B cell (primary cell): ENCODE data around the gene FIBCD1. TPM values are rescaled to one million over a fixed set of nuclear protein-coding genes. Genes with fewer than 3 reads are reported as not detected.
"Not testable (repeated sequence)": the region's sequence is repeated elsewhere in the genome, so short reads cannot be mapped to it uniquely, and the experiment has no call there.

Experiments used
- ATAC-seq: fragments of 200-7000 bp; cut with Tn5 transposase; one replicate; pipeline ENCODE4 v1.10.0; 2021; ENCODE audit warnings: low read depth, mild to moderate bottlenecking, moderate number of reproducible peaks, moderate library complexity
- CTCF ChIA-PET: fragments of 350-600 bp; sonication (Branson Sonifier 250); formaldehyde crosslinking; loops from one replicate; lab custom pipeline; 2021; ENCODE audit warnings: antibody characterized with exemption, inconsistent platforms; lab: Charles Lee
- POLR2A ChIA-PET: fragments of 350-600 bp; sonication (Branson Sonifier 250); formaldehyde crosslinking; loops from one replicate; lab custom pipeline; 2021; ENCODE audit warnings: antibody characterized with exemption; lab: Charles Lee
- DNase-seq: peaks from one replicate; pipeline ENCODE4 v3.0.0; 2013
- H2AFZ ChIP-seq: 2 replicates; pipeline ENCODE4 v1.6.1; 2012; ENCODE audit warnings: mild to moderate bottlenecking, low read depth, low read length; ENCODE audit not compliant: insufficient read depth, poor library complexity, severe bottlenecking
- H3K27ac ChIP-seq, 2 donors: 1 replicate in 1 of 2; 2 replicates in 1 of 2; pipeline ENCODE4 v1.5.1; 2012 to 2013; ENCODE audit warnings: low read length in 2 of 2, mild to moderate bottlenecking in 2 of 2, moderate library complexity in 1 of 2
- H3K27me3 ChIP-seq, 4 experiments: fragments of 200-600 bp in 1 of 4; sonication (generic) in 1 of 4; replicated peaks in 1 of 4; 1 replicate in 2 of 4; 2 replicates in 2 of 4; pipeline versions ENCODE4 v1.6.1 to v1.7.0; 2013 to 2016; ENCODE audit warnings: low read length in 3 of 4, mild to moderate bottlenecking in 2 of 4, mixed read lengths in 1 of 4, moderate library complexity in 1 of 4; ENCODE audit not compliant: insufficient read depth in 4 of 4, control insufficient read depth in 3 of 4; ENCODE audit errors: control extremely low read depth in 1 of 4
- H3K36me3 ChIP-seq, 2 experiments: replicated peaks in 1 of 2; 1 replicate in 1 of 2; 2 replicates in 1 of 2; pipeline versions ENCODE4 v1.6.1 to v1.7.1; 2013; ENCODE audit warnings: low read length in 1 of 2; ENCODE audit not compliant: insufficient read depth in 2 of 2, control insufficient read depth in 1 of 2; ENCODE audit errors: control extremely low read depth in 1 of 2, extremely low read depth in 1 of 2
- H3K4me1 ChIP-seq, 2 donors: fragments of 200-600 bp in 1 of 2; sonication (generic) in 1 of 2; 1 replicate in 1 of 2; 2 replicates in 1 of 2; pipeline versions ENCODE4 v1.5.1 to v1.6.1; 2013 to 2017; ENCODE audit warnings: low read length in 2 of 2; ENCODE audit not compliant: control insufficient read depth in 2 of 2, insufficient read depth in 2 of 2
- H3K4me2 ChIP-seq: replicated peaks from 2 replicates; pipeline ENCODE3; 2012; ENCODE audit warnings: mild to moderate bottlenecking, low read depth, low read length; ENCODE audit not compliant: poor library complexity, severe bottlenecking
- H3K4me3 ChIP-seq, 5 experiments: fragments of 200-600 bp in 1 of 5; sonication (generic) in 1 of 5; 1 replicate in 3 of 5; 2 replicates in 2 of 5; pipeline versions ENCODE4 v1.5.1 to v1.7.0; 2011 to 2016; ENCODE audit warnings: low read length in 4 of 5, mild to moderate bottlenecking in 4 of 5, low read depth in 2 of 5, control low read depth in 1 of 5, moderate library complexity in 1 of 5; ENCODE audit not compliant: insufficient read depth in 1 of 5; ENCODE audit errors: control extremely low read depth in 1 of 5, extremely low read depth in 1 of 5
- H3K79me2 ChIP-seq: fragments of 200-600 bp; sonication (generic); one replicate; pipeline ENCODE4 v1.6.0; 2016; ENCODE audit warnings: low read length; ENCODE audit not compliant: control insufficient read depth, insufficient read depth
- H3K9ac ChIP-seq: fragments of 200-600 bp; sonication (generic); 2 replicates; pipeline ENCODE4 v1.6.1; 2017; ENCODE audit warnings: mild to moderate bottlenecking, low read length, moderate library complexity
- H3K9me3 ChIP-seq, 3 donors: one replicate each; pipeline versions ENCODE4 v1.6.1 to v1.7.1; 2013; ENCODE audit warnings: low read length in 2 of 3; ENCODE audit not compliant: control insufficient read depth in 2 of 3, insufficient read depth in 1 of 3; ENCODE audit errors: control extremely low read depth in 1 of 3
- H4K20me1 ChIP-seq: 2 replicates; pipeline ENCODE4 v1.6.0; 2012; ENCODE audit warnings: mild to moderate bottlenecking, low read length; ENCODE audit not compliant: insufficient read depth, control insufficient read depth, poor library complexity, severe bottlenecking
- H3K27ac Mint-ChIP-seq: one replicate; pipeline ENCODE4 v1.8.0; 2021; ENCODE audit warnings: mixed read lengths
- H3K27me3 Mint-ChIP-seq: one replicate; pipeline ENCODE4 v1.8.0; 2021; ENCODE audit warnings: mixed read lengths
- H3K4me1 Mint-ChIP-seq: one replicate; pipeline ENCODE4 v1.8.0; 2021; ENCODE audit warnings: mixed read lengths
- H3K4me3 Mint-ChIP-seq: one replicate; pipeline ENCODE4 v1.8.0; 2021; ENCODE audit warnings: mixed read lengths
- H3K9me3 Mint-ChIP-seq: one replicate; pipeline ENCODE4 v1.8.0; 2022; ENCODE audit warnings: mixed read lengths; ENCODE audit not compliant: insufficient read depth
- EZH2 ChIP-seq: IDR thresholded peaks from 2 replicates; pipeline ENCODE4 v1.6.1; 2012; ENCODE audit warnings: borderline replicate concordance, low read depth, mild to moderate bottlenecking, moderate library complexity, low read length; ENCODE audit not compliant: insufficient read depth, poor library complexity, severe bottlenecking
- WGBS: methylation state at CpG from one replicate; pipeline ENCODE4 v1.1.5; 2013; ENCODE audit warnings: missing lambda C conversion rate; ENCODE audit not compliant: insufficient coverage; 5-methylcytosine and 5-hydroxymethylcytosine counted together
- intact Hi-C: fragments of 100-400 bp; cut with micrococcal nuclease; formaldehyde crosslinking; loops from one replicate; pipeline ENCODE4 v1.10.0; 2022
- polyA plus RNA-seq: library from polyadenylated mRNA; depleted of rRNA; stranded (reverse); fragments of >200 nt; gene quantifications from 2 replicates; pipeline ENCODE4 v1.2.3, GENCODE V29; 2012
- total RNA-seq, 2 donors: library from RNA; stranded (reverse); fragments of 120-200 nt in 1 of 2; gene quantifications; 1 replicate in 1 of 2; 2 replicates in 1 of 2; pipeline versions ENCODE4 v1.2.3 to v1.2.4, GENCODE V29; 2013 to 2022
- TF ChIP-seq, protein P1 (sequence below): fragments of 200-600 bp; IDR thresholded peaks from one replicate; pipeline ENCODE4 v1.8.0; 2022; ENCODE audit warnings: antibody characterized with exemption, mild to moderate bottlenecking

Gene FIBCD1
- total and polyA plus RNA-seq, 2 donors (not counting 1 experiment from before 2014, with no cell fraction given), result not detected

DNA sequence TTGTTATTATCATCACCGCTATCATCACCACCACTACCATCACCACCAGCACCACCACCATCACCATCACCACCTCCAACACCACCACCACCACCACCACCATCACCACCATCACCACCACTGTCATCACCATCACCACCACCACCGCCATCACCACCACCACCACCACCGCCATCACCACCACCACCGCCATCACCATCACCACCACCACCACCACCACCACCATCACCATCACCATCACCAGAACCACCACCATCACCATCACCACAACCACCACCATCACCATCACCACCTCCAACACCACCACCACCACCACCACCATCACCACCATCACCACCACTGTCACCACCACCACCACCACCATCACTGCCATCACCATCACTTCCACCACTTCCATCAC lies 19.5 kb upstream of the FIBCD1 start:
- WGBS, result 51% methylated on average over 3 of the region's 4 CpGs
- H3K4me3 Mint-ChIP-seq, H3K4me3 ChIP-seq, H3K9me3 Mint-ChIP-seq, H3K27ac Mint-ChIP-seq, H3K27me3 ChIP-seq, H3K27ac ChIP-seq, POLR2A ChIA-PET, H3K36me3 ChIP-seq, H3K4me1 ChIP-seq, CTCF ChIA-PET, ATAC-seq, H3K9ac ChIP-seq, H3K4me2 ChIP-seq, H4K20me1 ChIP-seq, H3K79me2 ChIP-seq, H3K4me1 Mint-ChIP-seq, H2AFZ ChIP-seq, H3K27me3 Mint-ChIP-seq, intact Hi-C loops, DNase-seq: not testable (repeated sequence)
- H3K9me3 ChIP-seq, result peaks cover 0 to 30% (median 0%) of the 10 kb centered on the region in 3 donors

DNA sequence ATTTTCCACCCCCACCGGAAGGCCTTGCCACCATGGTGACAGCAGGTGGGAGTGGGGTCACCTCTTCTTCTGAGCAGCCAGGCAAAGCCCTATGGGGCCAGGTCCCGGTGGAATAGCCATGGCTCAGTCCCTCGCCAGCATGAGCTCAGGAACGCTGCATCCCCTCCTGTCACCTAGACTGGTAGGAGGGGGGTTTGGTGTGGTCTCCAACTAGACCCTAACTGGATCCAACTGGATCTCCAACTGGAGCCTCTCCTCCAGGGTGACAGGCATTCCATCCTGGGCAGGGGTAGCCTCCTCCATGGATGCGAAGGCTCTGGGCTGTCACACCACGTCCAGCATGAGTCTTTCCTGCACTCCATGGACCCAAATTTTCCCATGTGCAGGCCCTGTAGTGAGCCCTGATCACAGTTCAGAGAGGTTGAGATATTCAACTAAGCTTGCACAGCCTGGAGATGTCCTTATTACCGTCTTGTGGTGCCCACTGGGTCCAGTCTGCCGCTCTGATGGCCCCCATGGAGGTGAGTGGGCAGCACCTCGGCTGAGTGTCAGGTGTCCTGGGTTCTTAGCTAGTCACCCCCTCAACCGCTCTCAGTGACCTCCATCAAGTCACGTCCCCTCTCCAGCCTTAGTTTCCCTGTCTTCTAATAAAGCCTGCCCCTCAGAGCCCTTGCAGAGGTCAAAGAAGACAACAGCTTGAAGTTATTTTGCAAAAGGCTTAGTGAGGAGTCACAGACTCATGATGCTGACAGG lies 18.6 kb upstream of the FIBCD1 start:
- no peak overlapping the region for H3K4me2 ChIP-seq
- H3K36me3 ChIP-seq, result no peaks in the 10 kb centered on the region
- H3K4me1 ChIP-seq, result no peaks in the 10 kb centered on the region
- H2AFZ ChIP-seq, result no peak overlapping the region
- no peaks in the 10 kb centered on the region for H3K79me2 ChIP-seq
- no peak overlapping the region for H3K27ac Mint-ChIP-seq
- TF ChIP-seq, protein P1, sequence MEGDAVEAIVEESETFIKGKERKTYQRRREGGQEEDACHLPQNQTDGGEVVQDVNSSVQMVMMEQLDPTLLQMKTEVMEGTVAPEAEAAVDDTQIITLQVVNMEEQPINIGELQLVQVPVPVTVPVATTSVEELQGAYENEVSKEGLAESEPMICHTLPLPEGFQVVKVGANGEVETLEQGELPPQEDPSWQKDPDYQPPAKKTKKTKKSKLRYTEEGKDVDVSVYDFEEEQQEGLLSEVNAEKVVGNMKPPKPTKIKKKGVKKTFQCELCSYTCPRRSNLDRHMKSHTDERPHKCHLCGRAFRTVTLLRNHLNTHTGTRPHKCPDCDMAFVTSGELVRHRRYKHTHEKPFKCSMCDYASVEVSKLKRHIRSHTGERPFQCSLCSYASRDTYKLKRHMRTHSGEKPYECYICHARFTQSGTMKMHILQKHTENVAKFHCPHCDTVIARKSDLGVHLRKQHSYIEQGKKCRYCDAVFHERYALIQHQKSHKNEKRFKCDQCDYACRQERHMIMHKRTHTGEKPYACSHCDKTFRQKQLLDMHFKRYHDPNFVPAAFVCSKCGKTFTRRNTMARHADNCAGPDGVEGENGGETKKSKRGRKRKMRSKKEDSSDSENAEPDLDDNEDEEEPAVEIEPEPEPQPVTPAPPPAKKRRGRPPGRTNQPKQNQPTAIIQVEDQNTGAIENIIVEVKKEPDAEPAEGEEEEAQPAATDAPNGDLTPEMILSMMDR, result no peak
- TF ChIP-seq EZH2, result no peak
- no peak overlapping the region for H3K9ac ChIP-seq
- peaks cover 0 to 6% (median 0%) of the 10 kb centered on the region in 4 experiments for H3K27me3 ChIP-seq
- no peak overlapping the region for H3K4me3 ChIP-seq
- ATAC-seq, result no peak
- intact Hi-C loops, result no loop called here
- no peak overlapping the region for H3K27ac ChIP-seq
- no peaks in the 10 kb centered on the region for H4K20me1 ChIP-seq
- no peak for DNase-seq
- H3K9me3 ChIP-seq, result peaks cover 0 to 29% (median 0%) of the 10 kb centered on the region in 3 donors
- H3K4me3 Mint-ChIP-seq, result no peak overlapping the region
- 83% methylated on average over 9 of the region's 11 CpGs for WGBS
- POLR2A ChIA-PET, result no interaction called here
- peaks cover 2% of the 10 kb centered on the region for H3K9me3 Mint-ChIP-seq
- no peaks in the 10 kb centered on the region for H3K4me1 Mint-ChIP-seq
- CTCF ChIA-PET, result no interaction called here
- peaks cover 6% of the 10 kb centered on the region for H3K27me3 Mint-ChIP-seq
